Activated naive CD8-positive, alpha-beta T cell treated with anti-CD3 and anti-CD28 coated beads, Interleukin-2, amount 50 U/mL, for 16 hours (primary cell): Measurements from ENCODE around the gene SPRYD3.

Experiments used
- DNase-seq: peaks from one replicate; pipeline ENCODE4 v3.0.0-alpha.2; 2020; ENCODE audit warnings: low read depth, low spot score

SPRYD3 gene

GRCh38 chr12:53025250-53025649, 53.9 kb downstream of the SPRYD3 start:
- DNase-seq, result no peak

GRCh38 chr12:53014709-53015108, 64.5 kb downstream of the SPRYD3 start:
- no peak for DNase-seq
